ENCODE results near the gene ROGDI.

ROGDI gene

GRCh38 chr16:4768549-4769305 is 33.7 kb downstream of the ROGDI start:
- Mint-ChIP-seq H3K27ac (peak overlapping the region; percentile 85), H3K36me3 (peaks cover 30% of the 10 kb centered on the region), H3K9me3 (no peaks in the 10 kb centered on the region), H3K4me3 (peak overlapping the region; percentile 88), H3K4me1 (peaks cover 31% of the 10 kb centered on the region)
- peak; percentile 81 for ATAC-seq
- DNase-seq (ENCODE audit: low spot score in 2 of 2), result peak; percentile 68 to 94

DNA sequence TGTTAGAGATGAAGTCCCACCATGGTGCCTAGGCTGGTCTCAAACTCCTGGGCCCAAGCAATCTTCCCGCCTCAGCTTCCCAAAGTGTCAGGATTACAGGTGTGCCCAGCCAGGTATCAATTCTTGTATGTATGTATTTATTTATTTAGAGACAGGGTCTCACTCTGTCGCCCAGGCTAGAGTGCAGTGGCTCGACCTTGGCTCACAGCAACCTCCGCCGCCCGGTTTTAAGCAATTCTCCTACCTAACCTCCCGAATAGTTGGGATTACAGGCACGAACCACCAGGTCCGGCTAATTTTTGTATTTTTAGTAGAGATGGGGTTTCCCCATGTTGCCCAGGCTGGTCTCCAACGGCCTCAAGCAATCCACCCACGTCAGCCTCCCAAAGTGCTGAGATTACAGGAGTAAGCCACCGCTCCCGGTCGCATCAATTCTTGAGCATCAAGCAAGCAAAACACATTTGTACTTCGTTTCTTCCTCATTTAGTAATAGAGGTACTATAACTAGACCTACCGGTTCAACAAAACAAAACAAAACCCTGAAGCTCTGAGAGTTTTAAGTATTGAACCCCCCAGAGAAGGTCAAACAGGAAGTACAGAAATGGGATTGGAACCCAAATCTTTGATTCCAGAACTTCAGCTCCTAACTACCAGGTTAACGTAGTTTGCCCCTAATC is 34.4 kb downstream of the ROGDI start:
- ATAC-seq (peak; percentile 2), DNase-seq (ENCODE audit: low spot score in 2 of 2) (no peak)
- H3K4me3 Mint-ChIP-seq, result peak overlapping the region; percentile 88
- H3K9me3 Mint-ChIP-seq, result no peaks in the 10 kb centered on the region
- H3K36me3 Mint-ChIP-seq, result peaks cover 38% of the 10 kb centered on the region
- H3K27ac Mint-ChIP-seq, result peak overlapping the region; percentile 85
- peaks cover 31% of the 10 kb centered on the region for H3K4me1 Mint-ChIP-seq

GRCh38 chr16:4766875-4767628 is 35.4 kb downstream of the ROGDI start, which contains the start of gene ZNF500:
Gene ZNF500, minus strand, starts transcription at chr16:4767162. Its CDS starts 1,184 bp downstream, at chr16:4765978.
- peak within 1 kb of the TSS; percentile 88 for H3K4me3 Mint-ChIP-seq
- H3K9me3 Mint-ChIP-seq, result no peaks in the 10 kb centered on the region
- peak within 1 kb of the TSS; percentile 85 for H3K27ac Mint-ChIP-seq
- H3K4me1 Mint-ChIP-seq, result peaks cover 31% of the 10 kb centered on the region
- DNase-seq (ENCODE audit: low spot score in 2 of 2) (peak; percentile 93 to 99), ATAC-seq (peak; percentile 86)
- peaks cover 47% of the 10 kb centered on the region for H3K36me3 Mint-ChIP-seq

DNA sequence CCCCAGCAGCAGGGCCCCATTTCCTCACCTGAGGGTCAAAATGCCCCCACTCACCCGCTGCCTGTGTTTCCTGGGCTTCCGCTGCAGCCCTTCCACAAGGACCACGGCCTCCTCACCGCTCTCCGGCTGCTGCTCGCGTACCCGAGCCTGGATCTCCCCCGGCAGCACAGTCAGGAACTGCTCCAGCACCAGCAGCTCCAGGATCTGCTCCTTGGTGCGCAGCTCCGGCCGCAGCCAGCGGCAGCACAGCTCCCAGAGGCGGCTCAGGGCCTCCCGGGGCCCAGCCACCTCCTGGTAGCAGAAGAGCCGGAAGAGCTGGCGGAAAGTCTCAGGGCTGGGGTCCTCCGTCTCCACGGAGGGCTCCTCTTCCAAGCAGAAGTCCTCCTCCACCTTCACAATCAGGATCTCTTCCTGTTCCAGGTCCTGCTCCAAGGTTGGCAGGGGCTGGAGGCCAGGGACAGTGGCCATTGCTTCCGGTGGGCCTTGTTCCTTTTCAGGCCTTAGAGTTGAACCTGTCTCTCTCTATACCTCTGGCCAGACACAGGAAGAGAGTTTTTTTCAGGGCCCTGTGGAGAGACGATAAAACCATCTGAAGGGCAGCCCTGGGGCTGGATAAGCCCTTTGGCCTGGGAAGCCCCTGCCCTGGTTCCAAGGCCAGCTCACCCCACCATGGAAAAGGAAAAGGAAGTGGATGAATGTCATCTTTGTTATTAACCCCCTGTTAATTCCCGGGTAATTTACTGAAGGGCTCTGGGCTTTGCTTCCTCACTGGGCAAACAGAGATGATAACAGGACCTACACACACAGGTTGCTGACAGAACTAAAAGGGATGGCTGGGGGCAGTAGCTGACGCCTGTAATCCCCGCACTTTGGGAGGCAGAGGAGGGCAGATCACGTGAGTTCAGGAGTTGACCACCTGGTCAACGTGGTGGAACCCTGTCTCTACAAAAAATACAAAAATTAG is 36.6 kb downstream of the ROGDI start:
- Mint-ChIP-seq H3K4me3 (peak overlapping the region; percentile 88), H3K9me3 (no peaks in the 10 kb centered on the region), H3K36me3 (peaks cover 60% of the 10 kb centered on the region), H3K4me1 (peaks cover 31% of the 10 kb centered on the region), H3K27ac (peak overlapping the region; percentile 85)
- DNase-seq (ENCODE audit: low spot score in 2 of 2) (no peak), ATAC-seq (no peak)

GRCh38 chr16:4763791-4764190 is 38.6 kb downstream of the ROGDI start:
- H3K27ac Mint-ChIP-seq, result peak overlapping the region; percentile 60
- DNase-seq (ENCODE audit: low spot score in 2 of 2) (no peak), ATAC-seq (no peak)
- H3K9me3 Mint-ChIP-seq, result no peaks in the 10 kb centered on the region
- H3K4me1 Mint-ChIP-seq, result peaks cover 26% of the 10 kb centered on the region
- H3K4me3 Mint-ChIP-seq, result no peak overlapping the region
- H3K36me3 Mint-ChIP-seq, result peaks cover 80% of the 10 kb centered on the region

GRCh38 chr16:4762205-4762604 is 40.2 kb downstream of the ROGDI start:
- Mint-ChIP-seq H3K4me1 (peaks cover 14% of the 10 kb centered on the region), H3K4me3 (no peak overlapping the region), H3K27ac (peak overlapping the region; percentile 76), H3K36me3 (peaks cover 83% of the 10 kb centered on the region), H3K9me3 (no peaks in the 10 kb centered on the region)
- ATAC-seq (no peak), DNase-seq (ENCODE audit: low spot score in 2 of 2) (no peak)

DNA sequence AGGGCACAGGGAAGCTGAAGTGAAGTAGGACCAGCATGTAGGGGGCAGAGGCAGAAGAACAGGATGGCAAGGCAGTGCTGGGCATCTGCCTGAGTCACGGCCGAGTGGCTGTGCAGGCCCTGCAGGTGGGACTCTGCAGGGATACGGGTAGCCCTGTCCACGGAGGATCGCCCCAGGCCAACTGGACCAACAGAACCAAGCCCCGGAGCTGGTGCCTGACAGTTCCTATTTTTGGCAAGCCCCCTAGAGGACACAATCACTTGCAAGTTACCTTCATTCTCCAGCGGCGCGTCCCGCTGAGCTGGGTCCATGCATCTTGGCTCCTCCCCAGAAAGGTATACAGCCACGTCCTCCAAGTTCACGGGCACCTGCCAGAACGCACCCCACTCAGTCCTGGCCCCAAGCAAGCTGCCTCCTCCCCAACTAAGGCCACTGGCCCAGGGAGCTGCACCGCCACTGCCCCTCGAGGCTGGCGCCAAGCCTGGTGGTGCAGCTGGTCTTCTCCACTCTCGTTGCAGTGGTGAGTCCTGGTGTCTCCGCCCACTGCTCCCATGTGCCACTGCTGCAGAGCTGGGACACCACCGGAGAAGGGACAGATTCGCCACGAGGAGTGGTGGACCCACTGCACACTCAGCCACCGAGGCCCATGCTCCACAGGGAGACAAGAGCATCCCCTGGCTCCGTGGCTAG is 42.1 kb downstream of the ROGDI start:
- ATAC-seq (no peak), DNase-seq (ENCODE audit: low spot score in 2 of 2) (no peak)
- Mint-ChIP-seq H3K27ac (peak overlapping the region; percentile 48), H3K4me3 (no peak overlapping the region), H3K36me3 (peaks cover 90% of the 10 kb centered on the region), H3K9me3 (no peaks in the 10 kb centered on the region), H3K4me1 (peaks cover 6% of the 10 kb centered on the region)

- DNase-seq (ENCODE audit: low spot score in 2 of 2) (no peak), ATAC-seq (no peak)
- peaks cover 87% of the 10 kb centered on the region for H3K36me3 Mint-ChIP-seq
- no peak overlapping the region for H3K4me3 Mint-ChIP-seq
- peaks cover 6% of the 10 kb centered on the region for H3K4me1 Mint-ChIP-seq
- no peaks in the 10 kb centered on the region for H3K9me3 Mint-ChIP-seq
- H3K27ac Mint-ChIP-seq, result peak overlapping the region; percentile 43
Observed at GRCh38 chr16:4755687-4756086, 46.7 kb downstream of the ROGDI start.

DNA sequence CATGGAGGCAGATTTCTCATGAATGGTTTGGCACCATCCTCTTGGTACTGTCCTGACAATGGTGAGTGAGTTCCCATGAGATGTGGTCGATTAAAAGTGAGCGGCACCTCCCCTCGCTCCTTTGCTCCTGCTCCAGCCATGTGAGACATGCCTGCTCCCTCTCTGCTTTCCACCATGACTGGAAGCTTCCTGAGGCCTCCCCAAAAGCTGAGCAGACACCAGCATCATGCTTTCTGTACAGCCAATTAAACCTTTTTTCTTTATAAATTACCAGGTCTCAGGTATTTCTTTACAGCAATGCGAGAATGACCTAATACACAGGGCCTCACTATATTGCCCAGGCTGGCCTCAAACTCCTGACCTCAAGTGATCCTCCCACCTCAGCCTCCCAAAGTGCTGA is 47.6 kb downstream of the ROGDI start:
- ATAC-seq, result no peak
- no peak for DNase-seq (ENCODE audit: low spot score in 2 of 2)
- H3K9me3 Mint-ChIP-seq, result no peaks in the 10 kb centered on the region
- no peak overlapping the region for H3K27ac Mint-ChIP-seq
- peaks cover 3% of the 10 kb centered on the region for H3K4me1 Mint-ChIP-seq
- H3K4me3 Mint-ChIP-seq, result no peak overlapping the region
- peaks cover 82% of the 10 kb centered on the region for H3K36me3 Mint-ChIP-seq

DNA sequence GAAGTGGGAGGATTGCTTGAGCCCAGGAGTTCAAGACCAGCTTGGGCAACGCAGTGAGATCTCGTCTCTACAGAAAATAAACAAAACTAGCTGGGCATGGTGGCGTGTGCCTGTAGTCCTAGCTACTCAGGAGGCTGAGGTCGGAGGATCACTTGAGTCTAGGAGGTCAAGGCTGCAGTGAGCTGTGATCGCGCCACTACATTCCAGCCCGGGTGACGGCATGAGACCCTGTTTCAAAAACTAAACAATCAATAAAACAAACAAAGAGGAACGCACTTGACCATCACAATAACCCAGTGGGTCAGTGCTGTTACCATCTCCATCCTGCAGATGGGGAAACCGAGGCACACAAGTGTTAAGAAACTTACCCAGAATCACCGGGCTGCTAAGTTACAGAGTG is 49.2 kb downstream of the ROGDI start:
- no peak for ATAC-seq
- Mint-ChIP-seq H3K27ac (no peak overlapping the region), H3K36me3 (peaks cover 65% of the 10 kb centered on the region), H3K9me3 (no peaks in the 10 kb centered on the region), H3K4me1 (peaks cover 4% of the 10 kb centered on the region), H3K4me3 (no peak overlapping the region)
- DNase-seq (ENCODE audit: low spot score in 2 of 2), result no peak

DNA sequence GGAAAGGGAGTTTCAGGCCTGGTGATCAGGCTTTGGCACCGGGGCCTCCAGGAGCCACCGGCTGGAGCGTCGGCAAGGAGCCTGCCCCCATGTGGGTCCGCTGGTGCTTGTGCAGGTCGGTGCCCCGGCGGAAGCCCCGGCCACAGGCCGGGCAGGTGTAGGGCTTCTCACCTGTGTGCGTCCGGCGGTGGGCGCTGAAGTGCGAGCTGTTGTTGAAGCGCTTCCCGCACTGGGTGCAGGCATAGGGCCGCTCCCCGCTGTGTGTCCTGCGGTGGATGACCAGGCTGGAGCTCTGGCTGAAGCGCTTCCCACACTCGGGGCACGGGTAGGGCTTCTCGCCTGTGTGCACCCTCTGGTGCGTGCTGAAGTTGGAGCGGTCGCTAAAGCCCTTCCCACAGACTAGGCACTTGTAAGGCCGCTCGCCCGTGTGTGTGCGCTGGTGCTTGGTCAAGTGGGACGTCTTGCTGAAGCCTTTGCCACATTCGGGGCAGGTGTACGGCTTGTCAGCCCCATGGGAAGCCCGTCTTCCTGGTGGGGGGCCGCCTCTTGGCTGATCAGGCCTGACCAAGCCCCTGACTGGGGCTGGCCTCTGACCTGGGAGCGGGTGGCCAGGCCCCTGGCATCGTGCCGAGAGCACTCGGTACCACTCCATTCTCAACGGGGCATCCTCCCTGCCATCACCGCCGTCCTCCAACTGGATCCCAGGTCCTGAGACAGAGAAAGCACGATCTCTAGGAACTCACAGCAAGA is 49.9 kb downstream of the ROGDI start:
- H3K4me1 Mint-ChIP-seq, result peaks cover 11% of the 10 kb centered on the region
- H3K27ac Mint-ChIP-seq, result no peak overlapping the region
- ATAC-seq (no peak), DNase-seq (ENCODE audit: low spot score in 2 of 2) (no peak)
- peaks cover 58% of the 10 kb centered on the region for H3K36me3 Mint-ChIP-seq
- no peaks in the 10 kb centered on the region for H3K9me3 Mint-ChIP-seq
- no peak overlapping the region for H3K4me3 Mint-ChIP-seq

DNA sequence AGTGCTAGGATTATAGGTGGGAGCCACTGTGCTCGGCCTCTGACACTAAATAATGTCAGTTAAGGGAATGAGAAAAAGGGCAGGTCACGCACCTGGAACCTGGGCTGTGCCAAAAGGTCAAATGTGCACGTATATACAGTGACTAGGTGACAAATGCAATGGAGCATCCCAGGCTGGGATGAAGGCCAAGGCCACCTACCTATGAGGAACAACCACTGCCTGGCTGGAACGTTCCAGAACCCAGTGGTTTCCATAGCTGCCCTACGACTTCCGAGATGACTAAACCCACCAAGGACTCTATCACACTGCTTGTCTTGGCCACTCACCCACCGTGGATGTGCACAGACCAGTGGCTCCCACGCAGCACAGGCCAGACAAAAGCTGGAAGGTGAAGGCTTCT is 51.5 kb downstream of the ROGDI start:
- Mint-ChIP-seq H3K36me3 (peaks cover 42% of the 10 kb centered on the region), H3K9me3 (no peaks in the 10 kb centered on the region), H3K4me1 (peaks cover 13% of the 10 kb centered on the region), H3K4me3 (no peak overlapping the region), H3K27ac (no peak overlapping the region)
- ATAC-seq, result no peak
- no peak for DNase-seq (ENCODE audit: low spot score in 2 of 2)

DNA sequence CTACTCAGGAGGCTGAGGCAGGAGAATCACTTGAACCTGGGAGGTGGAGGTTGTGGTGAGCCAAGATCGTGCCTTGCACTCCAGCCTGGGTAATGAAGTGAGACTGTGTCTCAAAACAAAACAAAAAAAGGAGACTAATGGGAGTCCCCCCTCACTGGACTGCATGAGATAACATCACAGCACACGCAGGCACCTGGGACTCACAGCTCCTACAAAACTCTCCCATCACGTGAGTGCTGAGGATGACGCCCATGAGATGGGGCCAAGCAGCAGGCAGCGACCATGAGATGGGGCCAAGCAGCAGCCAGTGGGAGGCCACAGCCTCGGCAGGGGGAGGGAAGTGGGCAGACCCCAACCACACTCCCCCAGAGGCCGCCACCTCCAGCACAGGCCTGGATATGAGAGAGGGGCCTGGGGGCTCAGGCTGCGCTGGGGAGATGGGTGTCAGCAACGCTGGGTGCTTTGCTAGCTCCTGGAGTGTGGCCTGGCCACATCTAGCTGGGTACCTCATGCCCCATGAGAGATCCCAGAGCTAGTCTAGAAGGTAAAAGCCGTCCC is 52.7 kb downstream of the ROGDI start:
- ATAC-seq, result no peak
- no peak for DNase-seq (ENCODE audit: low spot score in 2 of 2)
- Mint-ChIP-seq H3K9me3 (no peaks in the 10 kb centered on the region), H3K4me1 (peaks cover 13% of the 10 kb centered on the region), H3K27ac (peak overlapping the region; percentile 81), H3K36me3 (peaks cover 32% of the 10 kb centered on the region), H3K4me3 (no peak overlapping the region)
